NB4 (cell line): ENCODE measurements around the gene IFITM1.

Experiments
- CTCF ChIP-seq: IDR thresholded peaks from one replicate; pipeline ENCODE4 v1.5.1; 2012; ENCODE audit warnings: low read depth, low read length
- MAX ChIP-seq: IDR thresholded peaks from 2 replicates; pipeline ENCODE4 v1.6.1; 2011; ENCODE audit warnings: low read depth, low read length
- MYC ChIP-seq: IDR thresholded peaks from 2 replicates; pipeline ENCODE4 v1.6.1; 2011; ENCODE audit warnings: low read depth, low read length
- POLR2A ChIP-seq: IDR thresholded peaks from 2 replicates; pipeline ENCODE4 v1.6.1; 2011; ENCODE audit warnings: mild to moderate bottlenecking; ENCODE audit not compliant: insufficient read length; ENCODE audit errors: extremely low read depth

- TF ChIP-seq CTCF (no peak), MAX (no peak), POLR2A (no peak), MYC (no peak)
Observed at GRCh38 chr11:336659-337198, 22.9 kb downstream of the IFITM1 start.
